GM18858 (cell line): ENCODE measurements around the gene ASGR2.
"Not testable (repeated sequence)": the region's sequence is repeated elsewhere in the genome, so short reads cannot be mapped to it uniquely, and the experiment has no call there.

Experiments used
- ATAC-seq: cut with Tn5 transposase; IDR thresholded peaks from one replicate; pipeline ENCODE4 v1.9.1; 2021; ENCODE audit not compliant: unreplicated experiment

ASGR2 gene, protein sequence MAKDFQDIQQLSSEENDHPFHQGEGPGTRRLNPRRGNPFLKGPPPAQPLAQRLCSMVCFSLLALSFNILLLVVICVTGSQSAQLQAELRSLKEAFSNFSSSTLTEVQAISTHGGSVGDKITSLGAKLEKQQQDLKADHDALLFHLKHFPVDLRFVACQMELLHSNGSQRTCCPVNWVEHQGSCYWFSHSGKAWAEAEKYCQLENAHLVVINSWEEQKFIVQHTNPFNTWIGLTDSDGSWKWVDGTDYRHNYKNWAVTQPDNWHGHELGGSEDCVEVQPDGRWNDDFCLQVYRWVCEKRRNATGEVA

DNA sequence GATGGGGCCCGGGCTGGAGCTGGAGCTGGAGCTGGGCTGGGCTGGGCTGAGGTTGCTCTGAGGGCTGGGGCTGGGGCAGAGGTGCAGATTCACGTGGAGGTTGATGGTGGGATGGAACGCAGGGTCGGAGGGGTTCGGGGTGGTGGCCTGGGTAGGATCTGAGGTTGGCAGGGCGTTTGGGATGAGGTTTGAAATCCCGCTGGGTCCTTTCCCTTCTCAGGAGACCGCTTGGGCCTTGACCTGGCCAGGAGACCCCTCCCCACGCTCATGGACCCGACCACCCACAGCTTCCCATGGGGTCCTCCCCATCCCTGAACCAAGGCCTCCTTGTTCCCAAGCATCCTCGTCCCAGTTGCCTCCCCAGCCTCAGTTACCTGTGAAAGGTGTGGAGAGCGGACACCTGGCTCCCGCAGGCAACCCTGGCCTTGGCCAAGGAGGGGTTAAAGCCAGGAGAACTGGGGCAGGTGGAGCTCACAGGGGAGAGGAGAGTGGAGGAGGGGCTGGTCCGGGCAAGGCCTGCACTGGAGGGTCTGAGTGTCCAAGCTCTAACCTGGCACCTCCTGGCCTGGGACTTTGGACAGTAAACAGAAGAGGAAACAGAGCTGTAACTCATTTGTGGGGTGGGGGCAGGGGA is at the start of gene ASGR2:
Gene ASGR2, minus strand, starts transcription at position 582 of the 634 bp plus-strand sequence. CDS start 582 bp downstream, outside the sequence.
- ATAC-seq = no peak

DNA sequence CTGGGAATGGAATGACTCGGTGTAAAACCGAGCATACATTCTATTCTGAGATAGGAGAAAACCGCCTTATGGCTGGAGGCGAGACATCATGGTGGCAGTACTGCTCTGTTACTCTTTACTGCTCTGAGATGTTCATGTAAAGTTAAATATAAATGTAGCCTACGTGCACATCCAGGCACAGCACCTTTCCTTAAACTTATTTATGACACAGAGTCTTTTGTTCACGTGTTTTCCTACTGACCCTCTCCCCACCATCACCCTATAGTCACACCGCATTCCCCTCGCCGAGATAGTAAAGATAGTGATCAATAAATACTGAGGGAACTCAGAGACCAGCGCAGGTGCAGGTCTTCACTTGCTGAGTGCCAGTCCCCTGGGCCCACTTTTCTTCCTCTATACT is 44.9 kb upstream of the ASGR2 start:
- ATAC-seq = not testable (repeated sequence)

DNA sequence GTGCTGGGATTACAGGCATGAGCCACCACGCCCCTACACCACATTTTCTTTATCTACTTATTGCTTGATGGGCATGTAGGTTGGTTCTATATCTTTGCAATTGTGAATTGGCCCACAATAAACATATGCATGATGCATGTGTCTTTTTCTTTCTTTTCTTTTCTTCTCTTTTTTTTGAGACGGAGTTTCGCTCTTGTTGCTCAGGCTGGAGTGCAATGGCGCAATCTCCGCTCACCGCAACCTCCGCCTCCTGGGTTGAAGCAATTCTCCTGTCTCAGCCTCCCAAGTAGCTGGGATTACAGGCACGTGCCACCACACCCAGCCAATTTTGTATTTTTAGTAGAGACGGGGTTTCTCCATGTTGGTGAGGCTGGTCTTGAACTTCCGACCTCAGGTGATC is 43.8 kb upstream of the ASGR2 start:
- ATAC-seq = not testable (repeated sequence)

DNA sequence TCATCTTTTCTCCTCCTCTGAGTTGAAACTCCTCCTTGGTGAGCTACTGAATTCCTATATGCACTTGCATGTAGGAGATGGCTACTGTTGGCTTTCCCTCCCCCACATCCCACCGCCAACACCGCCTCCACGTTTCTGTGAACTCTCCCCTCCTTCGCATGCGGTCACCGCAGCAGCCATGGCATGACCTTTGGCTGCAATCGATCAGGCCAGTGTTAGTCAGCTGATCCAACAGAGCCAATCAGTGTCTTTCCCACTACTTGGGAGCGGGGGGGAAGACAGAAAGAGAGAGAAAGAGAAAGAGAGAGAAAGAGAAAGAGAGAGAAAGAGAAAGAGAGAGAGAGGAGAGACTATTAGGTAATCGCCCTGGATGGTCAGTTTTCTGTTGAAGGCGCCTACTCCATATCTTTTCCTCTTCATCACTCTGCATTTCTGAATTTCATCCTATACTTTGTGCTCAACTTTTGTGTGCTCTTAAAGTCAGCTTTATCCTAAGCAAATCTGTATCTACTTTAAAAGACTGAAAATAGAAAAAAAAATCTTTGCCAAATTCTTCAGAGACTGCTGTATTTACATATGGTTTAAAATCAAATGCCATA is 41.8 kb upstream of the ASGR2 start:
- ATAC-seq = no peak

DNA sequence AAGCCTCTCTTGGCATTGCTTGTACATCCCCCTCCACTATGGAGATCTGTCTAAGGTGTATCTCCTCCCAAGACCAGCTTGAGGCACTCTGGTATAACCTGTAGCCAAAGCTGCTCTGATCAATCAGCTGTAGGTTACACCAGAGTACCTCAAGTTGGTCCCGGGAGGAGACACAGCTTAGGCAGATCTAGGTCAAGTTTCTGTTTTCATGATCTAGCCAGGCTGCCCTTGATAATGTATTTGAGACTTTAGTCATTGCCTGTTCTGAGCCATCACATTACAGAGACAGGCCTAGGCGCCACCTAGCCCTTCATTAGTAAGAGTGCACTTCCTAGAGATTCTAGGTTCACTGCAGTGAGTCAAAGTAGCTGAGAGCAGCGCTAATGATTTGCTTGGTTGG is 33.1 kb upstream of the ASGR2 start:
- ATAC-seq = no peak

DNA sequence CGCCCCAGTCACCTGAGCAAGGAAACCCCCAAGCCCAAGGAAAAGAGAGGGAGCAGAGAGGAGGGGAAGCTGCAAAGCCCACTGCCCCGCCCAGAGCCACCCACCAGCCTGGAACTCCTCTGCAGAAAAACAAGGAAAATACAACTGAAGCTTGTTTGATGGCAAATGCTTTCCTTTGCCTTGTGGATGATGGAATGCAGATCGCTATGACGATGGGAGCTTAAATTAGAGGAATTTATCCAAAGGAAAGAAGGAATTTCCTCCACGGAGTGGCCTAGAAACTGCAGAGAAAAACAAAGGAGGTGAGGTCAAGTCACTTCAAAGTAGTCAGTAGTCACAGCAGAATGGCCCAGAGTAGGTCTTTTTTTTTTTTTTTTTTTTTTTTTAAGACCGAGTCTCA is 31.5 kb upstream of the ASGR2 start:
- ATAC-seq = no peak

DNA sequence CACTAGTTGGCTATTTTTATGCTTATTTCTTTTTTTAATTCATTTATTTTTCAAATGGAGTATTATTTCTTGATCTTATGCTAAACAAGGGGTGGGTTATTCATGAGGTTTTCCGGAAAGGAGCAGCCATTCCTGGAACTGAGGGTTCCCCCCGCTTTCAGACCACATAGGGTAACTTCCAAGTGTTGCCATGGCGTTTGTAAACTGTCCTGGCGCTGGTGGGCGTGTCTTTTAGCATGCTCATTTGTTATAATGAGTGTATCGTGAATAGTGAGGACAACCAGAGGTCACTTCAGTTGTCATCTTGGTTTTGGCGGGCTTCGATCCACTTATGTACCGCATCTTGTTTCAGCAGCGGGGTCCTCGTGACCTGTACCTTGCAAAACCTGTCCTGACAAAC is 29.6 kb upstream of the ASGR2 start:
- ATAC-seq = no peak

DNA sequence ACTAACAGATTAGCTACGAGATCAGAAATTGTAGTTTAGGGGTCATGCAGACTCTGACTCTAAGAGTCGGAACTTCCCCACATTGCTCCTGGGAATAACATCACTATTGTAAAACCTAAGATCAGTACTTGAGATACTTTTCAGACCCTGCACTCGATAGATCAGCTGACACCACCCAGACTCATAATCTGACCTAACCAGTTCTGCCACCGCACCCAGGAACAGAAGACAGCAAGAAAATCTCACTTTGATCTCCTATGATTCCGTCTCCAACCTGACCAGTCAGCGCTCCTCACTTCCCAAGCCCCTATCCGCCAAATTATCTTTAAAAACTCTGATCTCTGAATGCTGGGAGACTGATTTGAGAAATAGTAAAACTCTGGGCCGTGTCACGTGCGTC is 27.2 kb upstream of the ASGR2 start:
- no peak for ATAC-seq

DNA sequence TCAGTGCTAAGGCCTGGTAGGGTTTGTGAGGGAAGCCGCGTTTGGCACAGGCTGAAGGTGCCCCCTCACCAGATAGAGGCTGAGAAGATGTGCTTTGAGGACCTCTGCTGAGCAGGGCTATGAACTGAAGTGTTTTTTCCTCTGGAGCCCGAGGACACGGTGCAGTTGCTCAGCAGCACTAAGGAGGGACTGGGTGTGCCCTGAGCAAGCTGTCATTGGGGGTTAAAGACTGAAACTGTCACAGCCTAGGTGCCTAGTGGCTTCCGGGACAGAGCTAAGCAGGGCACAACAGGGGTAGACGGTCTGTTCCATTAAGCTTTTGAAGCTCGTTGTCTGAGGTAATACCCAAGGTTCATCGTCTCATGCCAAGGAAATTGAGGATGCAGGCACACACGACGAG is 24.8 kb upstream of the ASGR2 start:
- ATAC-seq = no peak

DNA sequence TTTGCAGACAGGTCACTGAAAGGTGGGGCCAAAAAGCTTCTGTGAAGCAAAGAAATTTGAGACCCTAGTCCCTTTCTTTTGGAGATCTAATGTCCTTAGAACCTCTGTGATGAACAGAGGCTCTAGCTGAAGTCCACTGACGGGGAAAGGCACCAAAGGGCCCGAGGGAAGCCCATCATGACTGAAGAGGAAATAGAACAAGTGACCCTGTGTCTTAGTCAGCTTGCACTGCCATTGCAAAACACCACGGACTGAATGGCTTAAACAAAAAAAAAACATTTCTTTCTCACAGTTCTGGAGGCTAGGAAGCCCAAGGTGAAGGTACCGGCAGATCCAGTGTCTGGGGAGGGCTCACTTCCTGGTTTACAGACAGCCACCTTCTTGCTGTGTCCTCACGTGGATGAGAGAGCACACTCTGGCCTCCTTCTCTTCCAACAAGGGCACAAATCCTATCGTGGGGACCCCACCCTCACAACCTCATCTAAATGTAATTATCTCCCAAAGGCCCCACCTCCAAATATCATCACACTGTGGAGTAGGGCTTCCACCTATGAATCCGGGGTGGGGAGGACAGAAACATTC is 24.3 kb upstream of the ASGR2 start:
- ATAC-seq = no peak

DNA sequence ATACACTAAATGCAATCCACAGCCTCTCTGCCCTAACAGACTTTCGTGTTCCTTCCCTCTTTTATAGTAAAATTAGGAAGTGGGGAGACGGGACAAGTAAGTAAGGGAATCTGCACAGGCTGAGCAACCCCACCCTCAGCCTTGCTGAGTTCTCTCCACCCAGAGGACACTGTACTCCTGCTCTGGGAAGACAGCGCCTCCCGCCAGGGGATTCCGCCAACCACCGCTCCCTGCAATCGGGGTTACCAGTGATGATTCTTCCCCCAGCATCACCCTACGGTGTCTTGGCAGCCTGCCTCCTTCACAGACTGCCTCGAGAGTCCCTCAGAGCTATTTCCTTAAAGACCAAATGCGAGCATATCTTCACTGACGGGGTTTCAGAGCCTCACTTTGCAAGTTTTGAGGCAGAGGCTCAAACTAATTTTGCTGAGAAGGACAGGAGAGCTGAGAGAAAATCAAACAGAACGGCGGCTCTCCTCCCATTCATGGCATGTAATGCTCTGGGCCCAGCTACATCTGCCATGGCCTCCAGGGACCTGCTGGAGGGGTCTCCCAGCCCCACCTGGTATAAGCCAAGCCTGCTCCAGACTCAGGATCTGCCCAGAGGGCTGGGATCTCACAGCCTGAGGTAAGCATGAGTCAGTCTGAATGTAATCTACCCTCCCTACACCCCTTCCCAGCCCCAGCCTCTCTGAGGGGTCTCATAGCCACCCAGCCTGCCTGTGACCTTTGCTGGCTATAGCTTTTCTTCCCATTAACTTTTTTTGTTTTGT is 22.7 kb upstream of the ASGR2 start:
- ATAC-seq = no peak

DNA sequence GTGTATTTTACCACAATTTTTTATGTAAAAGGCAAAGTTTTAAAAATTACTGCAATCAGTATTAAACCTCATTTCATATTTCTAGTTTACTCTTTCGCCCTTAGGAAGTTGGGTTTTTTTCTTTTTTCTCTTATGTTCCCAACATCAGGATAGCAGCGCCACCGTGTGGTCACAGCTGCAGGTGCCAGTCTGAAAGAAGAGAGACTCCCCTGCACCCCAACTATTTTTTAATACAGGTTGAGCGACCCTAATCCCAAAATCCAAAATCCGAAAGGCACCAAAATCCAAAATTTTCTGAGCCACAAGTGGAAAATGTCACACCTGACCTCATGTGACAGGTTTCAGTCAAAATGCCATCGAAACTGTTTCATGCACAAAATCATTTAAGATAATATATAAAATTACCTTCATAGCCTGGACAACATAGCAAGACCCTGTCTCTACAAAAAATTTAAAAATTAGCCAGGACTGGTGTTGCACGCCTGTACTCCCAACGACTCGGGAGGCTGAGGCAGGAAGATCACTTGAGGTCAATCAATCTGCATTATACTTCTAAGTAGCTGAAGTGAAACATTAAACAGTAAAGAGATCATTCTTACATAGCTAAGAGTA is 21.8 kb upstream of the ASGR2 start:
- ATAC-seq = no peak

DNA sequence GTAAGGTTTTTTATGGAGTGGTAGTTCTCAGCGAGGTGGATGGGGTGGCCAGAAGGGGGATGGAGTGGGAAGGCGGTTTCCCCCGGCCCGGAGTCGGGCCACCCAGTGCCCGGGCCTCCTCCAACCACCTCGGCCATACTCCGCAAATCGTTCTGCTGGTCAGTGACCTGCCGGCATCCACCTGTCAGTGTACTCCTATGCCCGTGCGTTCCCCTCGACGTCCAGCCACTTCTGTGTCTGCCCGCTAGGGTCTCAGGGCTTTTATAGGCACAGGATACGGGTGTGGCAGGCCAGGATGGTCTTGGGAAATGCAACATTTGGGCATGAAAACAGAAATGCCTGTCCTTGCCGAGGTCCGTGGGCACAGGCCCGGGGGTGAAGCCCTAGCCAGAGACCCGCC is 19.3 kb upstream of the ASGR2 start:
- no peak for ATAC-seq

DNA sequence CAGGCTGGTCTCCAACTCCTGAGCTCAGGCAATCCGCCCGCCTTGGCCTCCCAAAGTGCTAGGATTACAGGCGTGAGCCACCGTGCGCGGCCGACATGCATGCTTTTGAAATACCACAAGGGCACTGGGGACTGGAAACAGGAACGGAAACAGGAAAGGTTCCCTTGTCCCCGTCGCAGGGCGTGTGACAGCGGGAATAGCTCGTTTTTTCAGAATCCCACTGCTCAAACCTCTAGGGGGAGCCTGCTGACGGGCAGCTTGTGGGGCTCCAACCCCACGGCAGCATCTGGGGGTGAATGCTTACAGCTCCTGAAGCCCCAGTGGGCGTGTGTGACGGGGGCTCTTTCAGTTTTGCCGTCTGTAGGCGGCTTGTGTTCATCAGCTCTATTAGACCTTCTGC is 18.8 kb upstream of the ASGR2 start:
- no peak for ATAC-seq

DNA sequence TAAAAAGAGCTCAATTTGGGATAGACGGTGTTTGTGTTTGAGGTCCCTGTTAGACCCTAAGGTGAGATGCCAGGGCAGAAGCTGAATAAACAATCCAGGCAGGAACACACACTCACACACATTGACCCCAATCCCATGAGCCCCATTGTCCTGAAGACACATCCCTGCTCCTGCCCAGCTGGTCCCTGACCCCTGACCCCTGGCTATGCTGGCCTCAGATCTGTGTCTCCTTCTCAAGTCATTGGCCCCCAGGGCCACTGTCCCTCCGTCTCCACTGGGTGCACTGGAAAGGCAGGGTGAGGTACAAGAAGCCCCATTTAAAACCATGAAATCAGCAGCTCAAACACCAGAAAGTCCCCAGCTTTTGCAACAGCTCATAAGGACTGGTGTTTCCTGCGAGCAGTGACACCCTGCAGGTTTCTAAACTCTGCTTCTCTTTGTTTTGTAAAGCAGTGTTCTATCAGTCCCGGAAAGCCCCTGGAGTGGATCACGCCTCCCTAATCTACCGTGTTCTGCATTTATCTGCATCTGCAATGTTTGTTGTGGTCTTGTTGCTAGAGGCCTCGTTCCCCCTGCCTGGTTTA is 18.0 kb upstream of the ASGR2 start:
- ATAC-seq = no peak

DNA sequence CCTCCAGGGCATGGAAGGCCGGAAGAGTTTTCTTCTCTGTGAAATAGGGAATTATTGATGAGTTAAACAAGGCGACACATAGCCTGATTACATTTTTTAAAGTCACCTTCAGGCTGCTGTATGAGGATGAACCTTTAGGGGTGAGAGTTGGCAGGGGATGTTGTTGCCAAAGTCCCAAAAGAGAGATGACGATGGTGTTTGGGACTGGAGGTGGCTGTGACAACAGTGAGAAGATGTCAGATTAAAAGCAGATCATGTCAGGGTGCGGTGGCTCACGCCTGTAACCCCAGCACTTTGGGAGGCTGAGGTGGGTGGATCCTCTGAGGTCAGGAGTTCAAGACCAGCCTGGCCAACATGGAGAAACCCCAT is 16.8 kb upstream of the ASGR2 start:
- ATAC-seq = no peak

DNA sequence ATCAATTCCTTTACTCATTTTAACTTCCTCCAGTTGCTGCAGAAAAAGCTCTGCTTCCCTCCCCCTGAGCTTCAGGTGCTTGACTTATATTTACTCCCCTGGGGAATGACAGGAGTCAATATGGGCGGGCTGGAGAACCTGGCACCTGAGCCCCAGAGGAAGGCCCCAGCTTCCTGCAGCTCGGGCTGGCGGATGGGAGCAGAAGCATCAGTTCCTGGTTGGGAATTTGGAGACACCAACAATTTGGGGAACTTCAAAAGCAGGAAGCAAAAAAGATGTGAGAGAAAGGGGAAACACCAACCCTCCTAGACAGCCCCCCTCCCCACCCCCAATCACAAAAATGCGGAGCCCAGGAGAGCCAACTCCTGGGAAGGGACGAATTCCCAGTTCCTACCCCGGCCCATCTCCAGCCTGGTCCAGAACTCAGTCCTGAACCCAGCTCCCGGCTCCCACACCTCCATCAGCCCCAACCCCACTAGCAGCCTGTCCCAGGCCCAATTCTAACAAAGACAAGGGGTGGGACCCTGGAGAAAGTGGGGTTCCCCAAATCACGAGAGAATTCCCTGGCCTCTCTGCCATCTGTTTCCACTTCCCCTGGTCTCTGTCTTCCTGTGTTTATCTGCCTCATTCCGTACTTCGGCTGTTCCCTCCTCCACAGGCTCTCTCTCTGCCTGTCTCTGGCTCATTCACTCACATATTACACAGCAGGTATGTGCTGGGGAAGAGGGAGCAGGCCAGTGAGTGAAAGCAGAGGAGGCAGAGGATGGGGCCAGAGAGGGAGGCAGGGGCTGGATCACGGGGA is 16.2 kb upstream of the ASGR2 start:
- no peak for ATAC-seq

DNA sequence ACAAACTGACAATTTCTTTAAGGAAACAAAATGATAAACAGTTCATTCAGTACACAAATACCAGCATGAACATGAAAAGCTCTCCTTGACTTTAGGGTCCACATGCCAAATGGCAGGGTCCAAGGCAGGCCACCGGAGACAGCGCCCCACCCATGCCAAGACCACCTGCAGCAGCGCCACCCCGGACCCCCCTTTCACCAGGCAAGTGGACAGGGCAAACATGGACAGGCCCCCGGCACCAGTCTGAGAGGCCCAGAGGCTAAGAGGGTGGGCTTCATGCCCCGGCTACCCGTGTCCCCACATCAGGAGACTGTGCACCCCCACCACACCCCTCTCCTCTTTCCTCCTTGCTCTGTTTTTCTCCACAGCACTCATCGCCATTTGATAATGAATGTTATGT is 14.7 kb upstream of the ASGR2 start:
- no peak for ATAC-seq

DNA sequence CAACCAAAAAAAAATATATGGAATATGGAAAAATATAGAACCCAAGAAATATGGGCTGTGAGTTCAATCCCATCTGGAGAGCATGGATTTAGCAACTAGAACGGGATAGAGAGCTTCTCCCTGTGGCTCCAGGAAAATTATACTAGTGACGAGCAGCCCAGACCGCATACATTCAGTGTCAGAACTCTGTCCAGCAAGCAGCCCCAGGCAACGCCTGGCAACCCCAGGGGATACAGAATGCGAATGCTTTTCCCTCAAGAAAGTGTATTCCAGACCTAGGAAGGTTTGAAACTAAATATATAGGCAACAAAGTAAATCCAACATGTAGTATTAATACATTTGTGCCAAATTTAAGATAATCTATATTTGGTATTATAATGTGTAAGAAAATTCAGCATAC is 13.5 kb upstream of the ASGR2 start:
- ATAC-seq = no peak

DNA sequence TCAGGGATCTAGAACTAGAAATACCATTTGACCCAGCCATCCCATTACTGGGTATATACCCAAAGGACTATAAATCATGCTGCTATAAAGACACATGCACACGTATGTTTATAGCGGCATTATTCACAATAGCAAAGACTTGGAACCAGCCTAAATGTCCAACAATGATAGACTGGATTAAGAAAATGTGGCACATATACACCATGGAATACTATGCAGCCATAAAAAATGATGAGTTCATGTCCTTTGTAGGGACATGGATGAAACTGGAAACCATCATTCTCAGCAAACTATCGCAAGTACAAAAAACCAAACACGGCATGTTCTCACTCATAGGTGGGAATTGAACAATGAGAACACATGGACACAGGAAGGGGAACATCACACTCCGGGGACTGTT is 12.9 kb upstream of the ASGR2 start:
- not testable (repeated sequence) for ATAC-seq
